Measurements from ENCODE around the gene USPL1.

DNA sequence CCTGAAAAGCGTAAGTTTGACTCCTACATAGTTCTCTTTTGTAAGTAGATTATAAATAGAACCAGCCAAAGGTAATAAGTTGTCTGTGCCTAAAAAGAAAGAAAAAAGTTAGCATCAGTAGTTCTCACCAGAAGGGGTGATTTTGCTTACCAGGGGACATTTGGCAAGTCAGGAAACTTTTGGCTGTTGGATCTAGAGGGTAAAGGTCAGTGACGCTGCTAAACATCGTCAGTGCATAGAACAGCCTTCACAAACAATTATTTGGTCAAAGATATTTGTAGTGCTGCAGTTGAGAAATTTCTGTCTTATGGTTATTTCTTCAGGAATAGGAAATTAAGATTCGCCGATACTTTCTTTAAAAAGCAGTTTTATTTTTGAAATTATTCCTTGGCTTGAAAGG lies 2.0 kb downstream of the USPL1 start:
- TF ChIP-seq CTCF (conservative IDR thresholded peaks at IDR 0.05; ENCODE audit: low read depth, low read length) (no peak), EZH2 (IDR thresholded peaks at IDR 0.05; ENCODE audit: low read length, unreplicated experiment) (no peak)
